Stimulated activated CD4-positive, alpha-beta T cell treated with anti-CD3 and anti-CD28 coated beads, Interleukin-15, amount 100 ng/mL, for 48 hours (primary cell): Measurements from ENCODE around the gene ZBTB2.
"Not testable (repeated sequence)": the region's sequence is repeated elsewhere in the genome, so short reads cannot be mapped to it uniquely, and the experiment has no call there.

Experiments
- DNase-seq, 2 donors: peaks; one replicate each; pipeline ENCODE4 v3.0.0-alpha.2; 2020; ENCODE audit warnings: low read depth in 2 of 2

The ZBTB2 gene

DNA sequence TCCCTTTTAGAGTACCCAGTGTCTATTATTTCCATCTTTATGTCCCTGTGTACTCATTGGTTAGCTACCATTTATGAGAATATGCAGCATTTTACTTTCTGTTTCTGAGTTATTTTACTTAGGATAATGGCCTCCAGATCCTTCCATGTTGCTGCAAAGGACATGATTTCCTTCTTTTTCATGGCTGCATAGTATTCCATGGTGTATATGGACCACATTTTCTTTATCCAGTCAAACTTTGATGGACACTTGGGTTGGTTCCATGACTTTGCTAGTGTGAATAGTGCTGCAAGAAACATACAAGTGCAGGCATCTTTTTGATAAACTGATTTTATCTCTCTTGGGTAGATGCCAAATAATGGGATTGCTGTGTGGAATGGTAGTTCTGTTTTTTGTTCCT, 55.4 kb downstream of the ZBTB2 start:
- no peak for DNase-seq

DNA sequence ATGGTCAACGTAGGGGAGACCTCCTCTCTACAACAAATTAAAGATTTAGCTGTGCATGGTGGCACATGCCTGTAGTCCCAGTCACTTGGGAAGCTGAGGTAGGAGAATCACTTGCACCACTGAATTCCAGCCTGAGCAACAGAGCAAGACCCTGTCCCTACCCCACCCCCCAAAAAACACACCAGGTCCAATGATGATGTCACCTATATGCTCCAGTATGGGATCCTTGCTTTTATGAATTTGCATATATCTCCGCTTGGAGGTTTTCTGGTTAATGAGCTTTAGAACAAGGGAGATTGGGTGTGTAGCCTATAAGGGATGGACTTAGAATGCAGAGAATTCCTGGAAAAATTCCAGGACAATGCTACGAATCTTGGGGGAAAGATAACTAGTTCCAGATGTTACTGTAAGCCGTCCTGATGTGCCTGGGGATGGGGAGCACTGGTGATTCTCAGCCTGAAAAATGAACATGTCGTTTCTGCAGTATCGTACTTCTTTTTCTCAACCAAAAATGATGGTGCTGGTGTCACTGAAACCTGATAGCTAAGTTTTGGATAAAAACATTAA, 61.1 kb downstream of the ZBTB2 start:
- no peak for DNase-seq

GRCh38 chr6:151327101-151327500, 64.3 kb downstream of the ZBTB2 start:
- DNase-seq, result no peak

- DNase-seq, result no peak
Measured at GRCh38 chr6:151326116-151326825, 65.1 kb downstream of the ZBTB2 start.

DNA sequence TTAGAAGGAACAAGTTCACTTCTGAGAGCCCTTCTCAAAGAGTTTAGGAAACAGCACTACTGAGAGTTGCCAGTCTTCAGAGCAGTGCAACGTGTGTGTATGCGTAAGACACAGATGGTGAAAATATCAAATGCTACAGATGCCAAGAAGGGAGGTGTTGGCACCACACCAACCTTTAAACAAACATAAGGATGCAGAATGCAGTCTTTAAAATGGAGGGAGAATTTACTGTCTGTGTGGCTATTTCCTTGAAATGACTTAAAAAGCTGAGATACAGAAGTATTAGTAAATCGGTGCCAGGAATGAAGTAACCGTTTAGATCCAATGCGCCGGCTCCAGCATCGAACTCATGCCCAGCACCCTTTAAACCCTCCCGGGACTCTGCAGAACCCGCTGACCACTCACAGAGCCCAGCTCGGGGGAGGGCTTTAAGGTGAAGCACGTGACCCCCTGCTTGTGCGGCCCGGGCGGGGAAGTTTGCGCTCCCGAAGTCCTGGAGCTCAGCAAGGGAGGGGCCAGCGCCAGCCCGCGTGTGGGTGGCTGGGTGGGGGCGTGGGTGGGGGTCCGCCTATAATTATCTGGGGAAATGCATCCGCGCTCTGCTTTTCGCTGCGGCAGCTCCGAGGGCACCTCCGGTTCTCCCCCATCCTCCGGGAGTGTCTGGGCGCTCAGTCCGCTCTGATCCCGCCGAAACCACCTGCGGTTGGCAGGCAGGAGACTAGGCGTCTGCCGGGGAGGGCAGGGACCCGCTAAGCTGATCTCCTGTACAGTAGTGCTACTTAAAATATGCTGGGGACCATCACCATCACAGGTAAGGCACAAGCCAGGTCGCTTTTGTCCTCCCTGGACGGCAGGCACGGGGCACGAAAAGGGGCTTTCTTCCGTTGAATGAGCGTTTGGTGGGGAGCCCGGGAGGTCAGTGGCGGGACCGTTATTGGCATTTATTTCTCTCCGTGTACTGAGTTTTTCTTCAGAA, 66.0 kb downstream of the ZBTB2 start:
- DNase-seq, result no peak

GRCh38 chr6:151324488-151324825, 66.9 kb downstream of the ZBTB2 start:
- DNase-seq, result no peak

GRCh38 chr6:151323791-151324487, 67.4 kb downstream of the ZBTB2 start:
- DNase-seq, result peak; percentile 38 to 56

DNA sequence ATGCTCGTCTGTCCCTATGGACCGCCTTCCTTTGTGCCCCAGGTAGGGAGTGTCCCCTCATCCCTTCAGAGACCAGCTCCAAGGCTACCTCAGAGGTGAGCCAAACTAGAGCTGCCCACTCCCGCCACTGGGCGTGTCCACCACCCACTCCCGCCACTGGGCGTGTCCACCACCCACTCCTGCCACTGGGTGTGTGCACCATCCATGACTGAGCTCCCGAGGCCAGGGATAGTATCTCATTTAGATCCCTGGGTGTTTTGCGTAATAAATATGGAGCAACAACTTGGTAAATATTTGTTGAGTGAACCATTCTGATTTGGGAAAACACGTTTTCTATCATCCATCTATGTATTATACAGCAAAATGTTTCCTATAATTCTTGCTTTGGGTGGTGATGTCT, 68.8 kb downstream of the ZBTB2 start:
- no peak for DNase-seq

GRCh38 chr6:151321438-151321837, 69.9 kb downstream of the ZBTB2 start:
- no peak for DNase-seq

DNA sequence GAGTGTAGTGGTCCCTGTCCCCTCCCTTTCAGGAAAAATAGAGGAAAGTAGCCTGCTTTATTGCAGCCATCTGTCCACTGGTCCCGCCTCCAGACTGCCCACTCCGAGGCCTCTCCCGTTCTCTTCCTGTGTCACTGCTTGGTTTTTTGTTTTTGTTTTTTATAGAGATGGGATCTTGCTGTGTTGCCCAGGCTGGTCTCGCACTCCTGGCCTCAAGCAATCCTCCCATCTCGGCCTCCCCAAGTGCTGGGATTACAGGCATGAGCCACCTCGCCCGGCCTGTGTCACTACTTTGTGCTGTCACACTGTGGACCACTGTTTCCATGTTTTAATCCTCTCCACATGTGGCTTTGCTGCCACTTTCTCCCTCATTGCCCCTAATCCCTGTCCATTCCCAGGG, 71.2 kb downstream of the ZBTB2 start:
- DNase-seq, result no peak

DNA sequence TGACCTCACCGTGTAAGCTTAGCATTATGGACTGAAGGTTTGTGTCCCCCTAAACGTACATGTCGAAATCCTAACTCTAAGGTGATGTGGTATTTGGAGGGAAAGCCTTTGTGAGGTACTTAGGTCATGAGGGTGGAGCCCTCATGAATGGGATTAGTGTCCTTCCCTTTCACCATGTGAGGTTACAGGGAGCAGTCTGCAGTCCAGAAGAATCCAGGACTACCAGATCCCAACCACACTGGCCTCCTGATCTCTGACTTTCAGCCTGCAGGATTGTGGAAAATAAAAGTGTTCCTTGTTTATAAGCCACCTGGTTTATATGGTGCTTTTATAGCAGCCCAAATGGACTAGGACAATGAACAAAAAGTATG, 73.4 kb downstream of the ZBTB2 start:
- no peak for DNase-seq

GRCh38 chr6:151317103-151317994, 74.0 kb downstream of the ZBTB2 start:
- no peak for DNase-seq

DNA sequence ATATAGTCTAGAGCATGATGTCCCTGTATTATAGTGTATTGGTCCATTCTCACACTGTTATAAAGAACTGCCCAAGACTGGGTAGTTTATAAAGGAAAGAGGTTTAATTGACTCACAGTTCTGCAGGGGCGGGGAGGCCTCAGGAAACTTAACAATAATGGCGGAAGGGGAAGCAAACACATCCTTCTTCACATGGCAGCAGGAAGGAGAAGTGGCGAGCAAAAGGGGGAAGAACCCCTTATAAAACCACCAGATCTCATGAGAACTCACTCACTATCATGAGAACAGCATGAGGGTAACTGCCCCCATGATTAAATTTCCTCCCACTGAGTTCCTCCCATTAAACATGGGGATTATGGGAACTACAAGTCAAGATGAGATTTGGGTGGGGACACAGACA, 75.7 kb downstream of the ZBTB2 start:
- not testable (repeated sequence) for DNase-seq
